GM12878 (cell line): ENCODE data around the gene SLC39A2. TPM values are rescaled to one million over a fixed set of nuclear protein-coding genes. Genes with fewer than 3 reads are reported as not detected.

ENCODE experiments used
- ATAC-seq: fragments of 200-7000 bp; cut with Tn5 transposase; 3 replicates; pipeline ENCODE4 v1.9.1; 2020; ENCODE audit warnings: mild to moderate bottlenecking, moderate library complexity
- BruUV-seq: library from RNA; stranded (reverse); fragments of 400-500 nt; replicated peaks from 2 replicates; lab custom pipeline; 2021; lab: Mats Ljungman, UMichigan
- CTCF ChIA-PET: fragments of 300-600 bp; sonication (Branson Sonifier 250); formaldehyde crosslinking; extraction: SDS; loops from one replicate; lab custom pipeline; 2021; ENCODE audit warnings: inconsistent platforms; lab: Yijun Ruan, JAX
- POLR2A ChIA-PET: fragments of 350-600 bp; formaldehyde crosslinking; extraction: SDS; loops from one replicate; lab custom pipeline; 2021; ENCODE audit warnings: inconsistent platforms; lab: Charles Lee
- RAD21 ChIA-PET: fragments of 300-600 bp; sonication (Branson Sonifier 250); formaldehyde crosslinking; loops from one replicate; lab custom pipeline; 2023; ENCODE audit warnings: antibody characterized with exemption; ENCODE audit not compliant: unreplicated experiment; lab: Charles Lee
- SMC1A ChIA-PET: fragments of 300-600 bp; sonication (Branson Sonifier 250); formaldehyde crosslinking; loops from one replicate; lab custom pipeline; 2023; ENCODE audit not compliant: unreplicated experiment, uncharacterized antibody; lab: Charles Lee
- DNase-seq: peaks from one replicate; pipeline ENCODE4 v3.0.0-alpha.2; 2011; ENCODE audit warnings: low read depth, low spot score
- FAIRE-seq: peaks from 3 replicates; lab custom pipeline; 2011; peaks lifted over from hg19 to GRCh38; lab: Jason Lieb, UNC
- H2AFZ ChIP-seq: 2 replicates; pipeline ENCODE4 v1.6.0; 2011; ENCODE audit warnings: low read depth, low read length, control low read depth; ENCODE audit not compliant: control insufficient read depth
- H3K27ac ChIP-seq: 2 replicates; pipeline ENCODE4 v1.5.1; 2011; ENCODE audit warnings: control low read depth; ENCODE audit not compliant: control insufficient read depth, insufficient read depth
- H3K27me3 ChIP-seq, 2 experiments: replicated peaks in 1 of 2; 2 replicates each; pipeline versions ENCODE4 v1.6.0 to v1.6.1; 2011; ENCODE audit warnings: low read length in 1 of 2; ENCODE audit not compliant: control insufficient read depth in 2 of 2, insufficient read depth in 2 of 2
- H3K36me3 ChIP-seq, 2 experiments: 2 replicates each; pipeline ENCODE4 v1.5.1; 2011; ENCODE audit warnings: low read length in 1 of 2; ENCODE audit not compliant: control insufficient read depth in 2 of 2, insufficient read depth in 2 of 2
- H3K4me1 ChIP-seq: 2 replicates; pipeline ENCODE4 v1.6.1; 2011; ENCODE audit warnings: mild to moderate bottlenecking, low read length, moderate library complexity, mixed read lengths; ENCODE audit not compliant: control insufficient read depth, insufficient read depth
- H3K4me2 ChIP-seq: 2 replicates; pipeline ENCODE4 v1.6.0; 2011; ENCODE audit warnings: control low read depth; ENCODE audit not compliant: control insufficient read depth, insufficient read depth
- H3K4me3 ChIP-seq: fragments of 200-600 bp; sonication (generic); 2 replicates; pipeline ENCODE4 v1.5.1; 2016
- H3K79me2 ChIP-seq: 2 replicates; pipeline ENCODE4 v1.6.0; 2011; ENCODE audit warnings: low read length; ENCODE audit not compliant: control insufficient read depth, insufficient read depth
- H3K9ac ChIP-seq: 2 replicates; pipeline ENCODE4 v1.8.0; 2011; ENCODE audit warnings: low read length, control low read depth, mixed read lengths; ENCODE audit not compliant: control insufficient read depth, insufficient read depth
- H3K9me3 ChIP-seq: replicated peaks from 3 replicates; pipeline ENCODE4 v1.5.1; 2011; ENCODE audit warnings: mild to moderate bottlenecking, low read length; ENCODE audit not compliant: control insufficient read depth, insufficient read depth
- H4K20me1 ChIP-seq: 2 replicates; pipeline ENCODE4 v1.6.0; 2011; ENCODE audit not compliant: control insufficient read depth, insufficient read depth
- CBX5 ChIP-seq: sonication (generic); IDR thresholded peaks from 2 replicates; pipeline ENCODE4 v1.6.1; 2016; ENCODE audit warnings: low read depth, moderate library complexity, mild to moderate bottlenecking, inconsistent platforms
- CHD4 ChIP-seq: fragments of 200-600 bp; sonication (generic); IDR thresholded peaks from 2 replicates; pipeline ENCODE4 v1.6.1; 2016; ENCODE audit warnings: mild to moderate bottlenecking
- KLF5 ChIP-seq: fragments of 450-650 bp; IDR thresholded peaks from 2 replicates; pipeline ENCODE4 v1.6.1; 2014; ENCODE audit warnings: mild to moderate bottlenecking; ENCODE audit not compliant: partially characterized antibody
- NR2C2 ChIP-seq: IDR thresholded peaks from 2 replicates; pipeline ENCODE4 v1.6.1; 2011; ENCODE audit warnings: borderline replicate concordance, low read depth; ENCODE audit not compliant: control insufficient read depth, insufficient read length
- PML ChIP-seq: IDR thresholded peaks from 2 replicates; pipeline ENCODE4 v1.6.1; 2012; ENCODE audit warnings: low read length, inconsistent platforms
- POLR2AphosphoS5 ChIP-seq: IDR thresholded peaks from 2 replicates; pipeline ENCODE4 v1.6.1; 2011; ENCODE audit warnings: mild to moderate bottlenecking, low read length, inconsistent platforms
- RAD21 ChIP-seq: IDR thresholded peaks from 2 replicates; pipeline ENCODE4 v1.6.1; 2011; ENCODE audit warnings: mild to moderate bottlenecking, low read depth, low read length, moderate library complexity; ENCODE audit not compliant: insufficient read depth
- RBBP5 ChIP-seq: fragments of 200-600 bp; sonication (generic); conservative IDR thresholded peaks from 2 replicates; pipeline ENCODE4 v1.6.1; 2016
- RUNX3 ChIP-seq: IDR thresholded peaks from 2 replicates; pipeline ENCODE4 v1.6.1; 2012; ENCODE audit warnings: low read length, inconsistent platforms
- SIX5 ChIP-seq: IDR thresholded peaks from 2 replicates; pipeline ENCODE4 v1.6.1; 2011; ENCODE audit warnings: mild to moderate bottlenecking, low read depth, low read length, moderate library complexity; ENCODE audit not compliant: severe bottlenecking
- SMAD5 ChIP-seq: IDR thresholded peaks from 2 replicates; pipeline ENCODE4 v1.6.1; 2016; ENCODE audit warnings: antibody characterized with exemption, low read depth
- SMC3 ChIP-seq: IDR thresholded peaks from 2 replicates; pipeline ENCODE4 v1.6.1; 2011; ENCODE audit warnings: low read length, improper control_type of control experiment, borderline replicate concordance
- SREBF2 ChIP-seq: IDR thresholded peaks from 2 replicates; pipeline ENCODE4 v1.6.1; 2012; ENCODE audit warnings: mild to moderate bottlenecking, low read length
- YY1 ChIP-seq: IDR thresholded peaks from 2 replicates; pipeline ENCODE4 v1.6.1; 2011; ENCODE audit warnings: low read depth, mild to moderate bottlenecking, low read length
- ZBED1 ChIP-seq: IDR thresholded peaks from 2 replicates; pipeline ENCODE4 v1.6.1; 2016; ENCODE audit warnings: borderline replicate concordance
- WGBS: methylation state at CpG from one replicate; pipeline ENCODE4 v1.1.6; 2016; ENCODE audit warnings: low lambda C conversion rate; ENCODE audit not compliant: insufficient replicate concordance, insufficient coverage; ENCODE audit errors: missing lambda C conversion rate; 5-methylcytosine and 5-hydroxymethylcytosine counted together
- in situ Hi-C: fragments of 300-500 bp; cut with MboI; formaldehyde crosslinking; loops from 9 replicates; pipeline ENCODE4 v1.14.3; 2018; ENCODE audit warnings: mixed read lengths
- intact Hi-C: fragments of 100-400 bp; cut with micrococcal nuclease; formaldehyde crosslinking; loops from one replicate; pipeline ENCODE4 v1.14.2; 2022; ENCODE audit not compliant: unreplicated experiment
- polyA plus RNA-seq, 11 experiments: library from polyadenylated mRNA; depleted of rRNA in 4 of 11; unstranded in 6 of 11; stranded (reverse) in 5 of 11; fragments of >200 nt; fragmentation: Nextera tagmentation in 4 of 11; fragmentation: Illumina TruSeq in 1 of 11; extraction: Ambion mirVana in 4 of 11; extraction: Trizol in 1 of 11; gene quantifications; 1 replicate in 1 of 11; 2 replicates in 10 of 11; pipeline versions ENCODE4 v1.2.1 to v1.2.3, GENCODE V29; 2011 to 2016; ENCODE audit warnings: inconsistent platforms in 2 of 11, missing spikeins in 2 of 11, low read depth in 1 of 11
- total RNA-seq, 4 experiments: library from RNA; depleted of rRNA in 3 of 4; stranded (reverse); fragments of >200 nt in 3 of 4; fragmentation: Illumina TruSeq in 1 of 4; extraction: Trizol in 1 of 4; gene quantifications; 2 replicates each; pipeline versions ENCODE4 v1.2.1 to v1.2.3, GENCODE V29; 2013 to 2021
- TF ChIP-seq, protein P1 (sequence below): IDR thresholded peaks from 2 replicates; pipeline ENCODE4 v1.6.1; 2011; ENCODE audit warnings: mild to moderate bottlenecking, low read depth, low read length, moderate library complexity; ENCODE audit not compliant: insufficient replicate concordance
- TF ChIP-seq, protein P2 (sequence below): IDR thresholded peaks from 2 replicates; pipeline ENCODE4 v1.6.1; 2011; ENCODE audit warnings: low read depth, mild to moderate bottlenecking, low read length, moderate library complexity, borderline replicate concordance; ENCODE audit errors: extremely low read depth
- TF ChIP-seq, protein P3 (sequence below), 3 experiments: IDR thresholded peaks in 2 of 3; conservative IDR thresholded peaks in 1 of 3; 2 replicates each; pipeline ENCODE4 v1.5.1; 2011; ENCODE audit warnings: low read depth in 3 of 3, low read length in 3 of 3, mild to moderate bottlenecking in 3 of 3, control low read depth in 2 of 3, moderate library complexity in 2 of 3, inconsistent platforms in 1 of 3, mixed read lengths in 1 of 3; ENCODE audit not compliant: control insufficient read depth in 2 of 3, insufficient read depth in 1 of 3; ENCODE audit errors: extremely low read depth in 1 of 3

SLC39A2 gene
- total and polyA plus RNA-seq, 10 of the 15 experiments (the other 5 are each of a cell fraction or from before 2014, with no cell fraction given): 0.06 to 0.14 (median 0.11) TPM; not detected in 6

GRCh38 chr14:21014761-21015190 lies 15.7 kb downstream of the SLC39A2 start (continued):
- TF ChIP-seq, protein P1, sequence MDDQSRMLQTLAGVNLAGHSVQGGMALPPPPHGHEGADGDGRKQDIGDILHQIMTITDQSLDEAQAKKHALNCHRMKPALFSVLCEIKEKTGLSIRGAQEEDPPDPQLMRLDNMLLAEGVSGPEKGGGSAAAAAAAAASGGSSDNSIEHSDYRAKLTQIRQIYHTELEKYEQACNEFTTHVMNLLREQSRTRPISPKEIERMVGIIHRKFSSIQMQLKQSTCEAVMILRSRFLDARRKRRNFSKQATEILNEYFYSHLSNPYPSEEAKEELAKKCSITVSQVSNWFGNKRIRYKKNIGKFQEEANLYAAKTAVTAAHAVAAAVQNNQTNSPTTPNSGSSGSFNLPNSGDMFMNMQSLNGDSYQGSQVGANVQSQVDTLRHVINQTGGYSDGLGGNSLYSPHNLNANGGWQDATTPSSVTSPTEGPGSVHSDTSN: peak; percentile 75
- TF ChIP-seq RAD21: peak; percentile 94
- TF ChIP-seq RBBP5: no peak
- peak; percentile 92 for TF ChIP-seq SMC3
- TF ChIP-seq YY1: peak; percentile 12; the same call in 1 of the 2 replicates
- TF ChIP-seq, all 136 proteins: peak for 10

DNA sequence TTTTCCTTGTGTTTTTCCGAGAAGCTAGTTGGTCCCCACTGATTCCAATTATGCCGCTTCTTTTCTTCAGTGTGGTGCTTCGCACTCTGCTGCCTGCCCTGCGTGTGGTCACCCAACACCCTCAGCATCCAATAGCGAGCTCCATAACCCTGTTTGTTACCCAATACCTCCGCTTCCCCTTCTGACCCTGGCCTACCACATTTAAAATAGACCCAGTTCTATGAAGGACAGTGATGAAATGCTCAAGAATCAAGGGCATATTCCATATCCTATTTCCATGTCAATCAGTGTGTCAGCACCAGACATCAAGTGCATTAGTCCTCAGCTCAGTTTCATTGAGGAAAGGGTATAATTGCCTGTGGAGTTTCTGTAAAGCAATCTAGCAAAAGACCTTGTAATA lies 16.2 kb downstream of the SLC39A2 start:
- DNase-seq (no peak), FAIRE-seq (no peak), ATAC-seq (no peak)
- no peak overlapping the region for H3K4me2 ChIP-seq
- H3K36me3 ChIP-seq: no peaks in the 10 kb centered on the region
- H3K79me2 ChIP-seq: no peaks in the 10 kb centered on the region
- H3K4me3 ChIP-seq: no peak overlapping the region
- H2AFZ ChIP-seq: no peak overlapping the region
- ChIA-PET CTCF (interaction anchor here (0.6 to 10.7 kb wide), 37 partner anchors 7 to 441 kb away, joined by 3 to 253 read pairs (median 6); partner anchors contain the start of genes ARHGEF40, RNASE13, RNASE7 and TMEM253), POLR2A (interaction anchor here (1.1 to 2.2 kb wide), 3 partner anchors 32 to 89 kb away, joined by 4 to 9 read pairs (median 4); no protein-coding TSS in a partner anchor), SMC1A (interaction anchor here (0.9 to 5.6 kb wide), 22 partner anchors 10 to 483 kb away, joined by 3 to 99 read pairs (median 5); partner anchors contain the start of genes ARHGEF40 and TMEM253), RAD21 (interaction anchor here (0.6 to 4.7 kb wide), 27 partner anchors 10 to 886 kb away, joined by 3 to 70 read pairs (median 6); partner anchors contain the start of genes ARHGEF40 and TMEM253)
- intact Hi-C loops (loop anchor here (2.0 kb wide), 1 partner anchor 51 kb away; no protein-coding TSS in a partner anchor), in situ Hi-C loops (loop anchor here (5.0 kb wide), 1 partner anchor 87 kb away; the partner anchor contains the start of gene TMEM253)
- H3K27me3 ChIP-seq: peaks cover 0 to 5% of the 10 kb centered on the region in 2 experiments; a peak in 2 of 4 replicates
- H3K9me3 ChIP-seq: no peaks in the 10 kb centered on the region
- H4K20me1 ChIP-seq: no peaks in the 10 kb centered on the region
- WGBS: 30% methylated on average over 6 of the region's 6 CpGs
- H3K4me1 ChIP-seq: no peaks in the 10 kb centered on the region
- H3K27ac ChIP-seq: no peak overlapping the region
- no peak overlapping the region for H3K9ac ChIP-seq
- BruUV-seq: no TSS peak
- TF ChIP-seq CBX5 (no peak), NR2C2 (no peak), ZBED1 (no peak), RUNX3 (no peak), POLR2AphosphoS5 (no peak), SMAD5 (no peak), PML (no peak), SREBF2 (no peak), CHD4 (no peak), KLF5 (no peak), SMC3 (no peak), SIX5 (no peak)
- TF ChIP-seq, protein P2, sequence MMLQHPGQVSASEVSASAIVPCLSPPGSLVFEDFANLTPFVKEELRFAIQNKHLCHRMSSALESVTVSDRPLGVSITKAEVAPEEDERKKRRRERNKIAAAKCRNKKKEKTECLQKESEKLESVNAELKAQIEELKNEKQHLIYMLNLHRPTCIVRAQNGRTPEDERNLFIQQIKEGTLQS: no peak
- TF ChIP-seq, protein P3, sequence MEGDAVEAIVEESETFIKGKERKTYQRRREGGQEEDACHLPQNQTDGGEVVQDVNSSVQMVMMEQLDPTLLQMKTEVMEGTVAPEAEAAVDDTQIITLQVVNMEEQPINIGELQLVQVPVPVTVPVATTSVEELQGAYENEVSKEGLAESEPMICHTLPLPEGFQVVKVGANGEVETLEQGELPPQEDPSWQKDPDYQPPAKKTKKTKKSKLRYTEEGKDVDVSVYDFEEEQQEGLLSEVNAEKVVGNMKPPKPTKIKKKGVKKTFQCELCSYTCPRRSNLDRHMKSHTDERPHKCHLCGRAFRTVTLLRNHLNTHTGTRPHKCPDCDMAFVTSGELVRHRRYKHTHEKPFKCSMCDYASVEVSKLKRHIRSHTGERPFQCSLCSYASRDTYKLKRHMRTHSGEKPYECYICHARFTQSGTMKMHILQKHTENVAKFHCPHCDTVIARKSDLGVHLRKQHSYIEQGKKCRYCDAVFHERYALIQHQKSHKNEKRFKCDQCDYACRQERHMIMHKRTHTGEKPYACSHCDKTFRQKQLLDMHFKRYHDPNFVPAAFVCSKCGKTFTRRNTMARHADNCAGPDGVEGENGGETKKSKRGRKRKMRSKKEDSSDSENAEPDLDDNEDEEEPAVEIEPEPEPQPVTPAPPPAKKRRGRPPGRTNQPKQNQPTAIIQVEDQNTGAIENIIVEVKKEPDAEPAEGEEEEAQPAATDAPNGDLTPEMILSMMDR (IDR thresholded peaks at IDR 0.05 in 2 of 3, conservative IDR thresholded peaks at IDR 0.05 in 1 of 3; ENCODE audit: control insufficient read depth in 2 of 3, extremely low read depth in 1 of 3, insufficient read depth in 1 of 3, low read depth in 3 of 3, low read length in 3 of 3): no peak
